Middle frontal gyrus (tissue), 1 donor: ENCODE measurements around the gene HOTAIR.

Experiments
- DNase-seq: peaks from one replicate; pipeline ENCODE4 v3.0.0-alpha.2; 2015; ENCODE audit warnings: low spot score; ENCODE audit errors: extremely low spot score

The HOTAIR gene

GRCh38 chr12:53929527-53929926 is 45.2 kb downstream of the HOTAIR start:
- DNase-seq = no peak

- no peak for DNase-seq
Measured at GRCh38 chr12:53928054-53928835, 46.5 kb downstream of the HOTAIR start.

DNA sequence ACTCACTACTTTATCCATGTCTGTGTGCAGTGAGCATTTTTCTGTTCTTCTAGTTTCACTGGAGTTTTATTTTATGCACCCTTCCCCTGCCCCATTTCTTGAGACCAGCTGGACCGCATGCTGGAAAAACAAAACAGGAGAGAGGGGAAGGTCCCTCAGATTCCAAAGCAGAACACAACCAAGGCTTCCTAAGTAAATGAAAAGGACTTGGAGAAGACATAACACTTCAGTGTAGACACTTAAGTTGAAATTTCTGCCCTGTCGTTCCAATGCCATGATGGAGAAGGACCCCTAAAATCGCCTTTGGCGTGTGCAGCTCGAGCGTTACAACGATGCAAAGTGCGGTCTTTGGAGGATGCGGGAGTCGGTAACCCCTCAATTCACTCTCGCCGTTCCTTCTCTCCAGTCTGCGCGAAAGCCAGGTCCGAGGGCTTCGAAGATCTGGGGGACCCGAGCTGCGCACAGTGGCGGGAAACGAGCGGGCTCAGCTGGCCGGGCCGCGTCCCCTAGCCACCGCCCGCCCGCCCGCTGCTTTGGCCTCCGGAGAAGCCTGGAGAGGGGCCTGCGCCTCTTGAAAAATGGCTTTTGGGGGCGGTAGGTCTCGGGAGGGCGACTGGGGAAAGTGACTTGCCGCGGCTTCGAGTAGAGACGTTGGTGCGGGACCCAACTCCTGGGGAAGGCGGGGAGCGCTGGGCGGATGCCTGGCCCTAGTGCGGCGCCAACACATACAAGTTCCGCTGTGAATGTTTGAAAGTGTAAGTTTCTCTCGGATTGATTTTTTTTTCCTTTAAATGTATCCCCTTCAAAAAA is 47.3 kb downstream of the HOTAIR start:
- no peak for DNase-seq

GRCh38 chr12:53924521-53925405 is 50.0 kb downstream of the HOTAIR start:
- no peak for DNase-seq

- no peak for DNase-seq
Measured at GRCh38 chr12:53916788-53917655, 57.7 kb downstream of the HOTAIR start.
